Endodermal cell (in vitro differentiated cells): ENCODE results near the gene SPRED2. TPM values are rescaled to one million over a fixed set of nuclear protein-coding genes. Genes with fewer than 3 reads are reported as not detected.

Source experiments
- DNase-seq: peaks from one replicate; pipeline ENCODE4 v3.0.0-alpha.2; 2017
- H3K27ac ChIP-seq: 2 replicates; pipeline ENCODE4 v1.5.1; 2013; ENCODE audit warnings: mild to moderate bottlenecking, low read depth, low read length, moderate library complexity
- H3K27me3 ChIP-seq: 2 replicates; pipeline ENCODE4 v1.6.1; 2013; ENCODE audit warnings: mild to moderate bottlenecking, low read length, moderate library complexity; ENCODE audit not compliant: insufficient read depth, control insufficient read depth, poor library complexity, severe bottlenecking
- H3K36me3 ChIP-seq: 2 replicates; pipeline ENCODE4 v1.7.0; 2013; ENCODE audit warnings: mild to moderate bottlenecking, low read length, moderate library complexity; ENCODE audit not compliant: control insufficient read depth, insufficient read depth
- H3K4me1 ChIP-seq: one replicate; pipeline ENCODE4 v1.7.0; 2013; ENCODE audit warnings: low read length; ENCODE audit not compliant: control insufficient read depth, insufficient read depth
- H3K4me3 ChIP-seq: 2 replicates; pipeline ENCODE4 v1.5.1; 2013; ENCODE audit warnings: mild to moderate bottlenecking, low read length, moderate library complexity
- H3K9ac ChIP-seq: 2 replicates; pipeline ENCODE4 v1.6.1; 2013; ENCODE audit warnings: mild to moderate bottlenecking, low read length, moderate library complexity; ENCODE audit not compliant: poor library complexity, severe bottlenecking; ENCODE audit errors: extremely low read depth
- H3K9me3 ChIP-seq: 2 replicates; pipeline ENCODE4 v1.6.1; 2013; ENCODE audit warnings: mild to moderate bottlenecking, low read length, moderate library complexity; ENCODE audit not compliant: control insufficient read depth
- H3K27ac Mint-ChIP-seq: 2 replicates; pipeline ENCODE4 v1.8.0; 2020; ENCODE audit warnings: mixed read lengths
- H3K27me3 Mint-ChIP-seq: 2 replicates; pipeline ENCODE4 v1.8.0; 2021; ENCODE audit warnings: mild to moderate bottlenecking, mixed read lengths; ENCODE audit not compliant: insufficient read depth
- H3K36me3 Mint-ChIP-seq: 2 replicates; pipeline ENCODE4 v1.8.0; 2020; ENCODE audit warnings: low read depth, mixed read lengths
- H3K4me1 Mint-ChIP-seq: 2 replicates; pipeline ENCODE4 v1.8.0; 2020; ENCODE audit warnings: mixed read lengths
- H3K4me3 Mint-ChIP-seq: 2 replicates; pipeline ENCODE4 v1.8.0; 2020; ENCODE audit warnings: mild to moderate bottlenecking, moderate library complexity, mixed read lengths
- H3K9me3 Mint-ChIP-seq: 2 replicates; pipeline ENCODE4 v1.8.0; 2020; ENCODE audit warnings: mild to moderate bottlenecking, mixed read lengths
- WGBS, 2 experiments: methylation state at CpG; one replicate each; pipeline versions ENCODE4 v1.1.5 to v1.1.7; 2013; ENCODE audit warnings: missing lambda C conversion rate in 2 of 2, mixed read lengths in 1 of 2; ENCODE audit not compliant: insufficient coverage in 1 of 2, insufficient read length in 1 of 2; 5-methylcytosine and 5-hydroxymethylcytosine counted together
- total RNA-seq, 2 donors: library from RNA; stranded (reverse); fragmentation: NEBNext Ultra II Directional in 1 of 2; extraction: Animal tissue kit (Norgen Biotek cat#: 25700) in 1 of 2; gene quantifications; 2 replicates in 1 of 2; 3 replicates in 1 of 2; pipeline ENCODE4 v1.2.1, GENCODE V29; 2021
- TF ChIP-seq, protein P1 (sequence below): fragments of 200-600 bp; sonication (generic); conservative IDR thresholded peaks from 2 replicates; pipeline ENCODE4 v1.5.0; 2021; ENCODE audit warnings: antibody characterized with exemption, mild to moderate bottlenecking

SPRED2 gene
- total RNA-seq, 2 donors from 2014 or later, result 60.3 to 70.1 TPM

GRCh38 chr2:65374575-65374974, 57.8 kb downstream of the SPRED2 start:
- WGBS, 2 experiments, result 76 to 89% methylated on average over 2 to 3 of the region's 3 CpGs
- peaks cover 57% of the 10 kb centered on the region for H3K4me1 ChIP-seq
- H3K9me3 Mint-ChIP-seq, result no peaks in the 10 kb centered on the region
- no peak for DNase-seq
- no peak overlapping the region for H3K4me3 Mint-ChIP-seq
- H3K27ac Mint-ChIP-seq, result no peak overlapping the region
- H3K36me3 Mint-ChIP-seq, result no peaks in the 10 kb centered on the region
- no peaks in the 10 kb centered on the region for H3K9me3 ChIP-seq
- H3K36me3 ChIP-seq, result peaks cover 27% of the 10 kb centered on the region
- TF ChIP-seq, protein P1, sequence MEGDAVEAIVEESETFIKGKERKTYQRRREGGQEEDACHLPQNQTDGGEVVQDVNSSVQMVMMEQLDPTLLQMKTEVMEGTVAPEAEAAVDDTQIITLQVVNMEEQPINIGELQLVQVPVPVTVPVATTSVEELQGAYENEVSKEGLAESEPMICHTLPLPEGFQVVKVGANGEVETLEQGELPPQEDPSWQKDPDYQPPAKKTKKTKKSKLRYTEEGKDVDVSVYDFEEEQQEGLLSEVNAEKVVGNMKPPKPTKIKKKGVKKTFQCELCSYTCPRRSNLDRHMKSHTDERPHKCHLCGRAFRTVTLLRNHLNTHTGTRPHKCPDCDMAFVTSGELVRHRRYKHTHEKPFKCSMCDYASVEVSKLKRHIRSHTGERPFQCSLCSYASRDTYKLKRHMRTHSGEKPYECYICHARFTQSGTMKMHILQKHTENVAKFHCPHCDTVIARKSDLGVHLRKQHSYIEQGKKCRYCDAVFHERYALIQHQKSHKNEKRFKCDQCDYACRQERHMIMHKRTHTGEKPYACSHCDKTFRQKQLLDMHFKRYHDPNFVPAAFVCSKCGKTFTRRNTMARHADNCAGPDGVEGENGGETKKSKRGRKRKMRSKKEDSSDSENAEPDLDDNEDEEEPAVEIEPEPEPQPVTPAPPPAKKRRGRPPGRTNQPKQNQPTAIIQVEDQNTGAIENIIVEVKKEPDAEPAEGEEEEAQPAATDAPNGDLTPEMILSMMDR, result no peak
- H3K4me3 ChIP-seq, result no peak overlapping the region
- no peaks in the 10 kb centered on the region for H3K27me3 Mint-ChIP-seq
- peaks cover 86% of the 10 kb centered on the region for H3K4me1 Mint-ChIP-seq
- H3K27me3 ChIP-seq, result no peaks in the 10 kb centered on the region
- no peak overlapping the region for H3K9ac ChIP-seq
- no peak overlapping the region for H3K27ac ChIP-seq

- 33% methylated on average over 1 of the region's 1 CpG; no CpG with 5 or more reads in 1 of the 2 experiments for WGBS, 2 experiments
- peak overlapping the region; percentile 68 for H3K27ac Mint-ChIP-seq
- H3K9me3 Mint-ChIP-seq, result no peaks in the 10 kb centered on the region
- H3K36me3 Mint-ChIP-seq, result no peaks in the 10 kb centered on the region
- no peaks in the 10 kb centered on the region for H3K27me3 ChIP-seq
- peaks cover 25% of the 10 kb centered on the region for H3K36me3 ChIP-seq
- H3K4me3 ChIP-seq, result peak overlapping the region; percentile 57
- H3K9me3 ChIP-seq, result no peaks in the 10 kb centered on the region
- no peak overlapping the region for H3K9ac ChIP-seq
- peak overlapping the region; percentile 0 for H3K4me3 Mint-ChIP-seq
- TF ChIP-seq, protein P1, result no peak
- DNase-seq, result no peak
- peaks cover 52% of the 10 kb centered on the region for H3K4me1 ChIP-seq
- H3K4me1 Mint-ChIP-seq, result peaks cover 80% of the 10 kb centered on the region
- no peak overlapping the region for H3K27ac ChIP-seq
- no peaks in the 10 kb centered on the region for H3K27me3 Mint-ChIP-seq
These were observed 59.0 kb downstream of the SPRED2 start for GRCh38 chr2:65373365-65373918.

DNA sequence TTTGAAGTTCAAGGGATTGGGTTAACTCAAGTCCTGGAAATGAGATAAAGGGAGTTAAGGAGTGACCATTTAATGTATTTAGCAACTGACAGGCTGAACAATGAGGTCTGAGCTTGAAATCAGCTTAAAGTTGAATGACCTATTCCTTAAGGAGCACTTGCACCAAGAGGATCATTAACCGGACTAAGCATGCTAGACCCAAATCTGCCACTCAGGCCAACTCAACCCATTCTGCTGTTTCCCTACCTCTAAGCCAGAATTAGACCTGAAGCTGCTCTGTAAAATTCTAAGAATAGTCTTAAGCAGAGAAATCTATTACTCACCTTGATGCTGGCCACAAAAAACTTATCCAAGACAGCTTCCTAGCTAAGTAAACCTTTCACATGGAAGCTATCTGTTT, 59.8 kb downstream of the SPRED2 start:
- no peak overlapping the region for H3K9ac ChIP-seq
- no peaks in the 10 kb centered on the region for H3K9me3 Mint-ChIP-seq
- peaks cover 48% of the 10 kb centered on the region for H3K4me1 ChIP-seq
- no peaks in the 10 kb centered on the region for H3K27me3 Mint-ChIP-seq
- H3K4me3 Mint-ChIP-seq, result peak overlapping the region; percentile 32
- WGBS, 2 experiments, result 75 to 76% methylated on average over 1 of the region's 1 CpG
- peak; percentile 23 for DNase-seq
- H3K27ac Mint-ChIP-seq, result peak overlapping the region; percentile 79
- H3K4me1 Mint-ChIP-seq, result peaks cover 79% of the 10 kb centered on the region
- no peaks in the 10 kb centered on the region for H3K9me3 ChIP-seq
- H3K36me3 ChIP-seq, result peaks cover 24% of the 10 kb centered on the region
- no peaks in the 10 kb centered on the region for H3K36me3 Mint-ChIP-seq
- TF ChIP-seq, protein P1, result no peak
- H3K27ac ChIP-seq, result no peak overlapping the region
- peak overlapping the region; percentile 57 for H3K4me3 ChIP-seq
- H3K27me3 ChIP-seq, result no peaks in the 10 kb centered on the region
